SK-N-SH treated with all-trans-retinoic acid at 6 μM for 48 hours (cell line): ENCODE data around the gene THSD1.

ENCODE experiments used
- RARB ChIP-seq: fragments of 250-450 bp; sonication (Bioruptor Pico); IDR thresholded peaks from 2 replicates; pipeline ENCODE4 v1.8.0; 2021; ENCODE audit warnings: mild to moderate bottlenecking, moderate library complexity
- TCF4 ChIP-seq: fragments of 250-450 bp; sonication (Bioruptor Pico); IDR thresholded peaks from 2 replicates; pipeline ENCODE4 v1.8.0; 2021; ENCODE audit warnings: mild to moderate bottlenecking, moderate library complexity, borderline replicate concordance
- TOX ChIP-seq: fragments of 250-450 bp; sonication (Bioruptor Pico); IDR thresholded peaks from 2 replicates; pipeline ENCODE4 v1.8.0; 2021; ENCODE audit warnings: mild to moderate bottlenecking, moderate library complexity, borderline replicate concordance
- ZC3H10 ChIP-seq: fragments of 250-450 bp; sonication (Bioruptor Pico); IDR thresholded peaks from 2 replicates; pipeline ENCODE4 v1.5.1; 2021; ENCODE audit warnings: mild to moderate bottlenecking, moderate library complexity
- ZNF565 ChIP-seq: fragments of 450-650 bp; formaldehyde crosslinking; conservative IDR thresholded peaks from 2 replicates; pipeline ENCODE4 v1.5.0; 2020; ENCODE audit warnings: low read depth, mild to moderate bottlenecking, moderate library complexity
- ZNF70 ChIP-seq: fragments of 450-650 bp; formaldehyde crosslinking; IDR thresholded peaks from 2 replicates; pipeline ENCODE4 v1.5.0; 2020; ENCODE audit warnings: mild to moderate bottlenecking, moderate library complexity
- TF ChIP-seq, protein P1 (sequence below): fragments of 250-450 bp; sonication (Bioruptor Pico); IDR thresholded peaks from 2 replicates; pipeline ENCODE4 v1.5.1; 2021; ENCODE audit warnings: mild to moderate bottlenecking, moderate library complexity
- TF ChIP-seq, protein P2 (sequence below): fragments of 250-450 bp; sonication (Bioruptor Pico); IDR thresholded peaks from 2 replicates; pipeline ENCODE4 v1.8.0; 2020; ENCODE audit warnings: mild to moderate bottlenecking, moderate library complexity, borderline replicate concordance

DNA sequence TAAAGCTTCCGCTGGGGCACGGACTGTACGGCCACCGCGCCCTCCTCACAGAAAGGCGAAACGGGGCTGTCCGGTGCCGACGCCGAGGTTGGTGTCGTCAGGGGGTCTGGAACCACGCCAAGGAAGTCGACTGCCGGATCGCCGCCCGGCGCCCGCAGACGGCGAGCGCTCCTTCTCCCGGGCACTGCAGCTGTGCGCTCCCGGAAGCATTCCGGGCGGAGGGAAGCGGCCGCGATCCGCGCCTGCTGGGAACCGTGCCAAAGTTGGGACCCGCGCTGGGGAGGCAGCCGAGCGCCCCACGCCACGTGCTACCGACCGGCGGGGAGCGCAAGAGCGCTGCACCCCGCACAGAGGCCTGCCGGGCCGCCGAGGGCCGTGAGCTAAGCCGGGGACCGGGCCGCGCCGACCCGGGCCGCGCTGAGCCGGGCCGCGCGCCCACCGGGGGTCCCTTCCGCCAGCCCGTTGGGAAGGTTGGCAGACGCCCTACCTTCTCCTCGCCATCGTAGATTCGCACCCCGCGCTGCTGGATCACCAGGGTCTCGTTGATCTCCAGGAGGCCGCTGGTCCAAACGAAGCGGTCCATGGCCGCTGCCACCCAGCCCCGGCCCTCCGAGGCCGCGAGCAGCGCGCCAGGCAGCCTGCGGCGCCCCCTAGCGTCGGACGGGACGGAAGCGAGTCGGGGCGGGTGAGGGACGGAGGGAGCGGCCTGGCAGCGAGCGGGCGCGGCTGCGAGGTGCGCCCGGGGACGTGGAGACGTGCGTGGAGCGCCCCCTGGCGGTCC, 44.2 kb upstream of the THSD1 start, which contains the start of gene VPS36:
- TF ChIP-seq ZNF565 (CRISPR knock-in tag): no peak
- no peak for TF ChIP-seq RARB (CRISPR knock-in tag)
- TF ChIP-seq TOX (CRISPR knock-in tag): no peak
- TF ChIP-seq ZNF70: no peak
- TF ChIP-seq, protein P1, sequence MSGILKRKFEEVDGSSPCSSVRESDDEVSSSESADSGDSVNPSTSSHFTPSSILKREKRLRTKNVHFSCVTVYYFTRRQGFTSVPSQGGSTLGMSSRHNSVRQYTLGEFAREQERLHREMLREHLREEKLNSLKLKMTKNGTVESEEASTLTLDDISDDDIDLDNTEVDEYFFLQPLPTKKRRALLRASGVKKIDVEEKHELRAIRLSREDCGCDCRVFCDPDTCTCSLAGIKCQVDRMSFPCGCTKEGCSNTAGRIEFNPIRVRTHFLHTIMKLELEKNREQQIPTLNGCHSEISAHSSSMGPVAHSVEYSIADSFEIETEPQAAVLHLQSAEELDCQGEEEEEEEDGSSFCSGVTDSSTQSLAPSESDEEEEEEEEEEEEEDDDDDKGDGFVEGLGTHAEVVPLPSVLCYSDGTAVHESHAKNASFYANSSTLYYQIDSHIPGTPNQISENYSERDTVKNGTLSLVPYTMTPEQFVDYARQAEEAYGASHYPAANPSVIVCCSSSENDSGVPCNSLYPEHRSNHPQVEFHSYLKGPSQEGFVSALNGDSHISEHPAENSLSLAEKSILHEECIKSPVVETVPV: no peak
- no peak for TF ChIP-seq TCF4 (CRISPR knock-in tag)
- TF ChIP-seq, protein P2, sequence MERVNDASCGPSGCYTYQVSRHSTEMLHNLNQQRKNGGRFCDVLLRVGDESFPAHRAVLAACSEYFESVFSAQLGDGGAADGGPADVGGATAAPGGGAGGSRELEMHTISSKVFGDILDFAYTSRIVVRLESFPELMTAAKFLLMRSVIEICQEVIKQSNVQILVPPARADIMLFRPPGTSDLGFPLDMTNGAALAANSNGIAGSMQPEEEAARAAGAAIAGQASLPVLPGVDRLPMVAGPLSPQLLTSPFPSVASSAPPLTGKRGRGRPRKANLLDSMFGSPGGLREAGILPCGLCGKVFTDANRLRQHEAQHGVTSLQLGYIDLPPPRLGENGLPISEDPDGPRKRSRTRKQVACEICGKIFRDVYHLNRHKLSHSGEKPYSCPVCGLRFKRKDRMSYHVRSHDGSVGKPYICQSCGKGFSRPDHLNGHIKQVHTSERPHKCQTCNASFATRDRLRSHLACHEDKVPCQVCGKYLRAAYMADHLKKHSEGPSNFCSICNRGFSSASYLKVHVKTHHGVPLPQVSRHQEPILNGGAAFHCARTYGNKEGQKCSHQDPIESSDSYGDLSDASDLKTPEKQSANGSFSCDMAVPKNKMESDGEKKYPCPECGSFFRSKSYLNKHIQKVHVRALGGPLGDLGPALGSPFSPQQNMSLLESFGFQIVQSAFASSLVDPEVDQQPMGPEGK (CRISPR knock-in tag): no peak
- no peak for TF ChIP-seq ZC3H10 (CRISPR knock-in tag)
